NCI-H146 treated with DMSO at 0.1 percent for 48 hours (cell line): ENCODE data around the gene TRIM58.

Source experiments
- DNase-seq: peaks from one replicate; lab custom pipeline; 2025; ENCODE audit not compliant: unreplicated experiment; lab: John Stamatoyannopoulos, UW

TRIM58 gene, protein sequence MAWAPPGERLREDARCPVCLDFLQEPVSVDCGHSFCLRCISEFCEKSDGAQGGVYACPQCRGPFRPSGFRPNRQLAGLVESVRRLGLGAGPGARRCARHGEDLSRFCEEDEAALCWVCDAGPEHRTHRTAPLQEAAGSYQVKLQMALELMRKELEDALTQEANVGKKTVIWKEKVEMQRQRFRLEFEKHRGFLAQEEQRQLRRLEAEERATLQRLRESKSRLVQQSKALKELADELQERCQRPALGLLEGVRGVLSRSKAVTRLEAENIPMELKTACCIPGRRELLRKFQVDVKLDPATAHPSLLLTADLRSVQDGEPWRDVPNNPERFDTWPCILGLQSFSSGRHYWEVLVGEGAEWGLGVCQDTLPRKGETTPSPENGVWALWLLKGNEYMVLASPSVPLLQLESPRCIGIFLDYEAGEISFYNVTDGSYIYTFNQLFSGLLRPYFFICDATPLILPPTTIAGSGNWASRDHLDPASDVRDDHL

GRCh38 chr1:247857069-247857984 lies at the start of gene TRIM58:
TSS of gene TRIM58 (plus strand) at chr1:247857187. CDS start at chr1:247857247, 60 bp downstream.
- DNase-seq = no peak

DNA sequence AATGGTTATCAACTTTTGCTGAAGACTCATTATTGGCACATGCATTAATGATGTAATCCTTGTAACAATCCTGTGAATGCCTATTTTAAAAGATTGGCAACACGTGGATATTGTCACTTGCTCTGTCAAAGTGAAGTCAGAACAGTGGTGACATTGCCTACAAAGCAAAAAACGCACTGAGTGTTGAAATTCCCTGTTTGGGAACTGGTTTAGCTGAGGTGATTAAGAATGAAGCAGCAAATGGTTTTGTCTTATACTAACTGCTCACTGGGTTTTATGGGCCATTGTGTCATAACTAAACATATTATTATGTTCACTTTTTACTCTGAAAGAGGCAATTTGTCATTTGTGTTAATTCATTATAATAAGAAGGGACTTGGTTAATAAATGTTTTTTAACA lies 44.4 kb upstream of the TRIM58 start:
- DNase-seq = no peak

DNA sequence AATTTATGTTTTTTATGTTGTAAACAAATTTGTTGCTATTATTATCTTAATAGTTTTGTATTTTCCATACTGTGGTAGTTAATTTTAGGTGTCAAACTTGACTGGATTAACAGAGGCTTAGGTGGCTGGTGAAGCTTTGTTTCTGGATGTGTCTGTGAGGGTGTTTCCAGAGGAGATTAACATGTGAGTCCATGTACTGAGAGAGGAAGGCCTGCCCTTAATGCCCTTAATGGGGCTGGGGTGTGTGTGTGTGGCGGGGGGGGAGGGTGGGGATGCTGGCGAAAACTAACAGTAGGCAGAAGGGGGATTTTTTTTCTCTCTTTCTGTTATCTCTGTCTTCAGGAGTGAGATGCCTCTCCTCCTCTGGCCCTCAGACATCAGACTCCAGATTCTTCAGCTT lies 34.9 kb upstream of the TRIM58 start:
- no peak for DNase-seq

DNA sequence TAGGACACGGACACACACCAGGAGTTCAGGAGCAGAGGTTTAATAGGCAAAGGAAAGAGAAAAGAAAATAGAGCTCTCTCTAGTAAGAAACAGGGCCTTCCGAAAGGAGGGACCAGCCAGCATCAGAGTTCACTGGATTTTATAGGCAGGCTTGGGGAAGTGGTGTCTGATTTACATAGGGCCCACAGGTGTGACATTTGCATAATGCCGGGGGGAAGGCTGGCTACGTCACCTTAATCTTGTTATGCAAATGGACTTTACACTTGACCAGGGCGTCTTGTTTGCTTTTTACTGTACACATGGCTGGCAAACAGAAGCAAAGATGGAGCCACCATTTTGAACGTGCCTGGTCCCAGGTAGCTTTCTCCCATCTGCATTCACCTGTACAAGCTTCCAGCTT lies 33.0 kb upstream of the TRIM58 start, which contains the start of gene OR14A16:
OR14A16 (minus strand) TSS at position 97 of the 400 bp plus-strand sequence. CDS start 8,390 bp downstream, outside the sequence.
- no peak for DNase-seq

- DNase-seq = no peak
Observed at GRCh38 chr1:247825362-247825761, 31.6 kb upstream of the TRIM58 start.

- no peak for DNase-seq
Observed at GRCh38 chr1:247829656-247830055, 27.3 kb upstream of the TRIM58 start.

- no peak for DNase-seq
Observed at GRCh38 chr1:247833601-247834000, 23.4 kb upstream of the TRIM58 start.

DNA sequence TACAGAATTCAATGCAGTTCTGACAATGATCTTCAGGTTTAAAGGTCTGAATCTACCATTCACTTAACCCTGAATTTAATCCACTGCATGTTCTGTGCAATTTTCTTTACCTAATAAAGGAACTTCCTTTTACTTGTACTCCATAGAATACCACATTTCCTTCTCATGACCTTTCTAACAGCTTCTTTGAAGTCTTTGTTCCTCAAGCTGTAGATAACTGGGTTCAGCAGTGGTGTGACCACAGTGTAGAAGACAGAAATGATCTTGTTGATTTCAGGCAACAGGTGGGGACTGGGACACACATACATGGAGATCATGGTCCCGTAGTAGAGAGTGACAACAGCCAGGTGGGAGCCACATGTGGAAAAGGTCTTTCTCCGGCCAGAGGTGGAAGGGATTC lies 16.2 kb upstream of the TRIM58 start:
- no peak for DNase-seq

GRCh38 chr1:247841796-247842195 lies 15.2 kb upstream of the TRIM58 start, which contains the start of gene OR11L1:
TSS of gene OR11L1 (minus strand) at chr1:247841896. CDS start at chr1:247841896, 0 bp downstream.
- DNase-seq = no peak

DNA sequence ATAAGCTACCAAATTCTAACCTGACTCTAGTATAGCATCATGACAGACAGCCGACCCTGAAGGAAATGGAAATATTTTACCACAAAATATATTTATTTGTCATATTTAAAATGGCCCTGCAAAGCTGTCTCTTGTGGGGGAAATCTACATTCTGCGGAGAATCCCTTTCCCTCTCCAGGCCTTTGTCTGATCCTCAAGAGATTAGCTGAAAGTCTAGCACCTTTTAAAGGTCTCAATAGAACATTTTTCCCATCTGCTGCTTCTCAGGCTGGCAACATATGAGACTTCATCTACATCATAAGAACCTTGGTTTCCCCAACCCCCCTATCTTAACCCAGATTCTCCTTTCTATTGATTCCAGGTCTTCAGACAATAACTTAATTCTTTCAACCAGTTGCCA lies 13.6 kb upstream of the TRIM58 start:
- no peak for DNase-seq

GRCh38 chr1:247845011-247845692 lies 11.8 kb upstream of the TRIM58 start:
- DNase-seq = no peak

- DNase-seq = no peak
Observed at GRCh38 chr1:247845693-247846017, 11.3 kb upstream of the TRIM58 start.

- no peak for DNase-seq
Observed at GRCh38 chr1:247848346-247848745, 8.6 kb upstream of the TRIM58 start.

DNA sequence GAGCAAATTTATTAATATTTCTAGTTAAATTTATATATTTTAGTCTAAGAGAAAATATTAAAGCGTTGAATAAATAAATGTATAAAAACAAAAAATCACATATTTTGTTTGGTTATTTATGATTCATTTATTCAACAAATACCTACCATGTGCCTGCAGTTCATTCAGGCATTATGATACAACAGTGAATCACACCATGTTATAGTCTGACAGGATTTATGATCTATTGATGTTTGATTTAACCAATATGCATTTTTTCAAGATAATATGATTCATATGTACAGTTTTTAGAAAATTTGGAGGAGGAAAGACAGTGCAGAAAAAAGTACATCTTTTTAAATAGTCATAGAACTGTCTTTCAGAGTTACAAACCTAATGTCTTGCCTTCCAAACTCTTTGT lies 7.4 kb upstream of the TRIM58 start:
- DNase-seq = no peak

GRCh38 chr1:247854899-247855545 lies 2.0 kb upstream of the TRIM58 start:
- no peak for DNase-seq

DNA sequence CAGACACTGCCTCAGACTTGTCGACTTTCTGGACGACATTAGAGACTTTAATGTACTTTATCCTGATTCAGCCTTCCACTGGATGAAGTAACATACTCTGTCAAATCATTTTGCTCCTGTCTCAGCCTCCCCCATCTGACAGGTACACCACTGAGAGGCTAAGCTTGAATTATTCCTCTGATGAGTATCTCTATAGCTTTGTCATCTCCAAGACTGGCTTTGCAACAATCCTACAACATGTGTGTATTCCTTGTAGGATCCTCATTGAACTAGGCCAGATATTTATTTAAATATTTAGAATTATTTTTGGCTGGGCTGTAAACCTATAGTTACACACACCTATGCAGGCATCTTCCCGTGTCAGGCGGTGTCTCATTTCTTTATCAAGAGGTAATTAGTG lies 1.1 kb upstream of the TRIM58 start:
- no peak for DNase-seq

DNA sequence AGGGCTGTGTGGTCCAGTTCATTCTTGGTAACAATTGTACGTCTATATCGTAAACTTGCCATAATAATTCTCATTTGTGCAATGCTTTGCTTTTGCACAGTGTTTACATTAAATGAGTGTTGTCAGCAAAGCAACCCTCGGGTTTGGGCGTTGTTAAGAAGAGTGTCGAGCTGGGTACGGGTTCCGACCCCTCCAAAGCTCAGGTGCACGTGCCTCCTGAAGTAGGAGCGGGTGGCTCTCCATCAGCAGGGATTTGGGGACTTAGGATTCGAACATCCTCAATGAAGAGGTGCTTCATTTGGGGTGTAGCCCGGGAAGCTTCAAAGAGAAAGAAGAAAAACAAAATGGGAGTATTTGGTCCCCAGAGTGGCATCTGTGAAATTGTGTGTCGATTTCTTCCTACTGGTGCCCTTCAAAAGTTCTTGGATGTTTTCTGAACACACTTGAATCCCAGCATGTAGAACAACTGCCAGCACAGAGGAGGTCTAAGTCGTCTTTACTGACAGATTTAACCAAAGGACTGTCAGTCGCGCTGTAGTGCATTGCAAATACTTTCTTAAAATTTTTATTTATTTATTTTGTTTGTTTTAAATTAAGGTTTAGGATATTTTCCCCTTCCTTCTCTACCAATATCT lies 1.1 kb downstream of the TRIM58 start:
- DNase-seq = no peak

DNA sequence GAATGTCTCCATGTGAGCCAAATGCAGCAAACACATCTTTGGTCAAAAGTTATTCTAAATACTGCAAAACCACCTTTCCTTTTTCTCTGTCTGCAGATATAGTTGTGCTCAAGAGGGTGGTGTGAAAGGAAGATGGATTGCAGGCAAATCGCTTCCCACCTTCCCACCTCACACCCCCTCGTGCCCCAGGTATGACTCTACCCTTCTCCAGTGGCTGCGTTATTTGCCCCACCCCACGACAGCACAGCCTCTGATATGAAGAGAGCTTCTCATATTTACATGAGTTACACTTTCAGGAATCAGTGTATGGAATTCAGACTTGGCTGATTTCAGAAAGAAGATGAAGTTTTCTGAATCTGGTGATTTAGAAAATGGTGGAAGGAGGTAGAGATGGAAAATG lies 5.8 kb downstream of the TRIM58 start:
- no peak for DNase-seq

- no peak for DNase-seq
Observed at GRCh38 chr1:247864644-247865043, 7.7 kb downstream of the TRIM58 start.

DNA sequence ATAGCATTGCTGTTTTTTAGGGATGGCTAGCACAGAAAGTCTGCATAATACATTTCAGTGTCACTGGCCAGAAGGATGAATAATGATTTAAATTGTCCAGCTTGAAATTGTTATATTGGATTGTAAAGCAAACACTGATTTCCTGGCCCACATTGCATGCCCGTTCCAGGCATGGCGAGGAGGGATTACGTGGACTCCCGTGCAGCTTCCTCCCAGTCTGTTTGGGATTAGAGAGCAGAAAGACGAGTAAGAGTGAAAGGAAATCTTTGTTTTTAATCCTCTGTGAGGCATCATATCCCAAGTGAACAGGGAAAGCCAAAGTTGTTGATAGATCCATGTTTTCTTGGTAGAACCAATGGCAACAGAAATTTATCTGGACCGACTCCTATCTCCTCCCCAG lies 8.4 kb downstream of the TRIM58 start:
- no peak for DNase-seq
